Sigmoid colon (tissue), 7 donors: Measurements from ENCODE around the gene LCORL. TPM values are rescaled to one million over a fixed set of nuclear protein-coding genes. Genes with fewer than 3 reads are reported as not detected.

Experiments used
- DNase-seq: peaks from one replicate; pipeline ENCODE4 v3.0.0-alpha.2; 2019
- H3K27ac ChIP-seq, 4 donors: fragments of 200-600 bp; sonication (generic); one replicate each; pipeline ENCODE4 v1.5.1; 2016 to 2019; ENCODE audit warnings: mild to moderate bottlenecking in 1 of 4
- H3K27me3 ChIP-seq, 3 donors: fragments of 200-600 bp; sonication (generic); one replicate each; pipeline ENCODE4 v1.5.1; 2019; ENCODE audit warnings: mild to moderate bottlenecking in 1 of 3
- H3K36me3 ChIP-seq, 4 donors: fragments of 200-600 bp; sonication (generic); one replicate each; pipeline ENCODE4 v1.5.1; 2016 to 2019
- H3K4me1 ChIP-seq, 4 donors: fragments of 200-600 bp; sonication (generic); one replicate each; pipeline ENCODE4 v1.5.1; 2017 to 2019
- H3K4me3 ChIP-seq, 4 donors: fragments of 200-600 bp; sonication (generic); one replicate each; pipeline ENCODE4 v1.5.1; 2017 to 2019; ENCODE audit warnings: mild to moderate bottlenecking in 2 of 4, moderate library complexity in 1 of 4
- H3K9me3 ChIP-seq, 4 donors: fragments of 200-600 bp in 3 of 4; sonication (generic) in 3 of 4; one replicate each; pipeline versions ENCODE4 v1.5.1 to v1.6.1; 2013 to 2019
- EP300 ChIP-seq, 4 donors: sonication (generic); formaldehyde crosslinking; IDR thresholded peaks; one replicate each; pipeline ENCODE4 v1.6.1; 2017; ENCODE audit warnings: antibody characterized with exemption in 4 of 4
- POLR2A ChIP-seq, 2 donors: fragments of 450-650 bp; IDR thresholded peaks; one replicate each; pipeline ENCODE4 v1.6.1; 2016; ENCODE audit warnings: antibody characterized with exemption in 2 of 2, mild to moderate bottlenecking in 2 of 2, moderate library complexity in 2 of 2
- POLR2AphosphoS5 ChIP-seq, 4 donors: sonication (generic); formaldehyde crosslinking; IDR thresholded peaks; one replicate each; pipeline ENCODE4 v1.6.1; 2017; ENCODE audit warnings: antibody characterized with exemption in 4 of 4
- WGBS, 2 donors: extraction: QIAGEN DNeasy Blood & Tissue Kit; methylation state at CpG; one replicate each; pipeline ENCODE4 v1.1.7; 2013; 5-methylcytosine and 5-hydroxymethylcytosine counted together
- intact Hi-C: fragments of 100-400 bp; cut with DNase I; formaldehyde crosslinking; loops from one replicate; pipeline ENCODE4 v1.15.1; 2023
- polyA plus RNA-seq, 3 donors: library from polyadenylated mRNA; stranded (reverse); fragments of 200-250 nt; gene quantifications; one replicate each; pipeline ENCODE4 v1.2.3, GENCODE V29; 2013
- total RNA-seq, 4 donors: library from RNA; depleted of rRNA; stranded (reverse); fragments of >200 nt; gene quantifications; one replicate each; pipeline ENCODE4 v1.1.0, GENCODE V29; 2016
- TF ChIP-seq, protein P1 (sequence below), 4 experiments: fragments of 450-650 bp in 3 of 4; fragments of 200-600 bp in 1 of 4; IDR thresholded peaks; one replicate each; pipeline ENCODE4 v1.5.1; 2016 to 2019; ENCODE audit warnings: antibody characterized with exemption in 4 of 4, mild to moderate bottlenecking in 3 of 4, moderate library complexity in 2 of 4
- donor health status: healthy with polysubstance abuse.
- donor health status: Bipolar disorder and iron deficiency.
- donor health status: healthy.

LCORL gene
- total and polyA plus RNA-seq, 7 donors = 3.2 to 46.0 (median 27.5) TPM

DNA sequence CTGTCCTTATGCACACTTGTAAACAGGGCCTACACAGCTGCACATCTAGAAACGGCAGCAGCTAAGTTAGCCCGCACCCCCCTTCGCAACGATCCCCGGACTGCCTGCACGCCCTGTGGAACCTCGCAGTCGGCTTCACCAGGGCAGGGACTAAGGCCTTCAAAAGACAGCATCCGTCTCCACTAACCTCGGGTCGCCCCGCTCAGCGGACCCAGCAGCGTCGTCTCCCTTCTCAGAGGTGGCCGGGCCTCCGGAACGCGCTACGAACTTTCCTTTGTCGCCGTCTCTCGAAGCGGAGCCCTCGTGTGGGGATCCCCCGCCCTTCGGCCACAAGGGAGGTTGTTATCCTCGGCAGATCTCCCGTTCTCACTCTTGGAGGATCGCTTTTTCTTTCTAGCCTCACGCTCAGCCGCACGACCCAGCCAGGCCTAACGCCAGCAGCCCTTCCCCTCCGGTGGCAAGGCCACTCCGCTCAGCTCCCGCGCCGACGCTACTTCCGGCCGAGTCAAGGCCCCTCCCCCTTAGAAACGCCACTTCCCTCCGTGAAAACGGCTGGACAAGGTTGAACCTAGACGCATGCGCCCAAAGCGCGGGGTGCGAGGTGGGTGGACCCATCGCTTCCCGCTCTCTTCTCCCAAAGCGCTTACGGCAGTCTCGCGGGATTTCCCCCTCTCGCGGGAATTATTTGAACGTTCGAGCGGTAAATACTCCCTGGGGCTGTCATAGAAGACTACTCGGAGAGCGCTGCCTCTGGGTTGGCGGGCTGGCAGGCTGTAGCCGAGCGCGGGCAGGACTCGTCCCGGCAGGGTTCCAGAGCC, 211.1 kb downstream of the LCORL start, which contains the start of the genes DCAF16 and NCAPG:
Gene DCAF16 (minus strand): TSS at position 498 of the 818 bp plus-strand sequence. CDS start 6,616 bp downstream, outside the sequence.
Gene NCAPG (plus strand): TSS at position 720 of the 818 bp plus-strand sequence. CDS start 99 bp downstream, outside the sequence.
- DNase-seq = peak; percentile 100
- TF ChIP-seq, protein P1, sequence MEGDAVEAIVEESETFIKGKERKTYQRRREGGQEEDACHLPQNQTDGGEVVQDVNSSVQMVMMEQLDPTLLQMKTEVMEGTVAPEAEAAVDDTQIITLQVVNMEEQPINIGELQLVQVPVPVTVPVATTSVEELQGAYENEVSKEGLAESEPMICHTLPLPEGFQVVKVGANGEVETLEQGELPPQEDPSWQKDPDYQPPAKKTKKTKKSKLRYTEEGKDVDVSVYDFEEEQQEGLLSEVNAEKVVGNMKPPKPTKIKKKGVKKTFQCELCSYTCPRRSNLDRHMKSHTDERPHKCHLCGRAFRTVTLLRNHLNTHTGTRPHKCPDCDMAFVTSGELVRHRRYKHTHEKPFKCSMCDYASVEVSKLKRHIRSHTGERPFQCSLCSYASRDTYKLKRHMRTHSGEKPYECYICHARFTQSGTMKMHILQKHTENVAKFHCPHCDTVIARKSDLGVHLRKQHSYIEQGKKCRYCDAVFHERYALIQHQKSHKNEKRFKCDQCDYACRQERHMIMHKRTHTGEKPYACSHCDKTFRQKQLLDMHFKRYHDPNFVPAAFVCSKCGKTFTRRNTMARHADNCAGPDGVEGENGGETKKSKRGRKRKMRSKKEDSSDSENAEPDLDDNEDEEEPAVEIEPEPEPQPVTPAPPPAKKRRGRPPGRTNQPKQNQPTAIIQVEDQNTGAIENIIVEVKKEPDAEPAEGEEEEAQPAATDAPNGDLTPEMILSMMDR (IDR thresholded peaks at IDR 0.05) = no peak
- TF ChIP-seq POLR2A (IDR thresholded peaks at IDR 0.05) (peak; percentile 95 to 96), POLR2AphosphoS5 (IDR thresholded peaks at IDR 0.05) (peak; percentile 99 to 100 (median 99)), EP300 (IDR thresholded peaks at IDR 0.05) (peak in 1 of 4 donors; percentile 11)
- H3K27ac ChIP-seq = peak within 1 kb of the TSS; percentile 93 to 98 (median 97)
- 0% methylated on average over 69 of the region's 69 CpGs for WGBS, 2 donors
- H3K4me1 ChIP-seq = peaks cover 0 to 51% (median 48%) of the 10 kb centered on the region in 4 donors
- intact Hi-C loops = loop anchor here (1.0 kb wide), 2 partner anchors 212 to 233 kb away; partner anchors contain the start of gene LAP3
- no peaks in the 10 kb centered on the region for H3K36me3 ChIP-seq
- H3K4me3 ChIP-seq = peak within 1 kb of the TSS; percentile 70 to 95 (median 84)
- no peaks in the 10 kb centered on the region for H3K27me3 ChIP-seq
- H3K9me3 ChIP-seq = no peaks in the 10 kb centered on the region

DNA sequence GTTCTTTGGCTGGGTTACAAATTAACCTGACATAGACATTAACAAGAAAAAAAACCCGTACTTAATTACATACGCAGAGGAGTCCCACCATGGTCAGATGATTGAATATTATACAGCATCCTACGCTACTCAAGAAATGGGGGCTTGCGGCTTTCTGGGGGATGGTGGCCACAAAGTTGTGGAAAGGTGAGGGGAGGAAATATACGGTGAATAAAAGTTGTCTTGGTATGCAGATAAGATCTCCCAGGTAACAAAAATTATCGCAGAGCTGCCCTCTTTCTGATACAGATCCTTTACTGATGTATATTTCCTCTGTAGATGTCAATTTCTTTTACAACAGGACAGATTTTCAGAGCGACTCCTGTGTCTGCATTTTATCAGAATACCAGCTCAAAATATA, 211.9 kb downstream of the LCORL start:
- 1% methylated on average over 7 of the region's 7 CpGs for WGBS, 2 donors
- TF ChIP-seq, protein P1 (IDR thresholded peaks at IDR 0.05) = no peak
- no peak for TF ChIP-seq POLR2AphosphoS5 (IDR thresholded peaks at IDR 0.05)
- TF ChIP-seq EP300 (IDR thresholded peaks at IDR 0.05) = no peak
- no peak for TF ChIP-seq POLR2A (IDR thresholded peaks at IDR 0.05)
- peak overlapping the region; percentile 93 to 98 (median 97) for H3K27ac ChIP-seq

DNA sequence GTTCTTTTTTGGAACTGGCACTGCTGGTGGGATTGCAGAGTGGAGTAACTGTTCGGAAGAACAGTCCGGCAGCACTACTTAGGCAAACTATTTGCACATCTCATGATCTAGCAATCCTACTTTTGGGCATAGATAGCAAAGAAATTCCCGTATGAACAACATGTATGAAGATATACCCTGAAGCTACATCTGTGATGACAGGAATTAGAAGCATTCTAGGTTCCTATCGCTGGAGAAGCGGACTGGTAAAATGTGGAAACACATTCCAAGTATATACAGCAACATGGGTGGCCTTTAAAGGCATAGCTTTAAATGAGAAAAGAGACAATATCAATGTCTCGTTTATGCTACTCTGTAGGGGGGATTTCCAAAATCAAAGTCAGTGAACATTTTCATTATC, 214.1 kb downstream of the LCORL start:
- Histone ChIP-seq H3K4me3 (peak overlapping the region; percentile 2 to 70 (median 28)), H3K27ac (peak overlapping the region in 3 of 4 donors; percentile 20 to 98 (median 96)), H3K4me1 (peaks cover 0 to 51% (median 48%) of the 10 kb centered on the region in 4 donors), H3K27me3 (no peaks in the 10 kb centered on the region), H3K9me3 (no peaks in the 10 kb centered on the region), H3K36me3 (peaks cover 0 to 23% (median 14%) of the 10 kb centered on the region in 4 donors)
- TF ChIP-seq POLR2AphosphoS5 (IDR thresholded peaks at IDR 0.05) (no peak), POLR2A (IDR thresholded peaks at IDR 0.05) (no peak), EP300 (IDR thresholded peaks at IDR 0.05) (no peak)
- TF ChIP-seq, protein P1 (IDR thresholded peaks at IDR 0.05) = no peak
- DNase-seq = no peak
- 63 to 77% methylated on average over 6 of the region's 6 CpGs for WGBS, 2 donors
- intact Hi-C loops = loop anchor here (5.0 to 10.0 kb wide), 3 partner anchors 170 to 263 kb away; no protein-coding TSS in a partner anchor

More for the DNA sequence above, 211.9 kb downstream of the LCORL start:
- Histone ChIP-seq H3K27me3 (no peaks in the 10 kb centered on the region), H3K36me3 (peaks cover 0 to under 1% (median 0%) of the 10 kb centered on the region in 4 donors), H3K4me1 (peaks cover 0 to 51% (median 48%) of the 10 kb centered on the region in 4 donors), H3K4me3 (peak overlapping the region; percentile 70 to 95 (median 84)), H3K9me3 (no peaks in the 10 kb centered on the region)
- intact Hi-C loops = loop anchor here (1.0 to 10.0 kb wide), 5 partner anchors 172 to 265 kb away; partner anchors contain the start of gene LAP3
- no peak for DNase-seq

DNA sequence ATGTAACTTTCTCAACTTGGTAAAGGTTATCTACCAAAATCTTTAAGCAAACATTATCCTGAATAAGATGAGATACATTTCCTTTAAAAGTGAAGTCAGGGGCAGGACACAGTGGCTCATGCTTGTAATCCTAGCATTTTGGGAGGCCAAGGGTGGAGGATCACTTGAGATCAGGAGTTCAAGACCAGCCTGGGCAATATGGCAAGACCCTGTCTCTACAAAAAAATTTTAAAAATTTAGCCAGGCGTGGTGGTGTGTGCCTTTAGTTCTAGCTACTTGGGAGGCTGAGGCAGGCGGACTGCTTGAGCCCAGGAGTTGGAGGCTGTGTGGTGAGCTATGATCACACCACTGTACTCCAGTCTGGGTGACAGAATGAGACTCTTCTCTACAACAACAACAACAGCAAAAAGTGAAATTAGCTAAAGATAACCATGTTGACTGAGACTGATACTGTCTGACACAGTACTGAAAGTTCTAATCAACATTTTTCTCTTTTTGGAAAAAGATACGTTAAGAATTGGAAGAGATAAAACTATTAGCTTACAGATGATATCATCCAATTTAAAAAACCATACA, 215.9 kb downstream of the LCORL start:
- Histone ChIP-seq H3K27me3 (no peaks in the 10 kb centered on the region), H3K9me3 (no peaks in the 10 kb centered on the region), H3K36me3 (peaks cover 0 to 39% (median 14%) of the 10 kb centered on the region in 4 donors), H3K4me1 (peaks cover 0 to 43% (median 40%) of the 10 kb centered on the region in 4 donors), H3K27ac (no peak overlapping the region), H3K4me3 (no peak overlapping the region)
- WGBS, 2 donors = 88 to 90% methylated on average over 3 of the region's 3 CpGs
- TF ChIP-seq POLR2AphosphoS5 (IDR thresholded peaks at IDR 0.05) = no peak
- TF ChIP-seq EP300 (IDR thresholded peaks at IDR 0.05) = no peak
- TF ChIP-seq, protein P1 (IDR thresholded peaks at IDR 0.05) = no peak
- no peak for TF ChIP-seq POLR2A (IDR thresholded peaks at IDR 0.05)
- intact Hi-C loops = loop anchor here (5.0 to 10.0 kb wide), 3 partner anchors 168 to 261 kb away; no protein-coding TSS in a partner anchor
- no peak for DNase-seq
